HG02642 (cell line): ENCODE measurements around the gene C2CD4A.

ENCODE experiments used
- ATAC-seq: cut with Tn5 transposase; IDR thresholded peaks from one replicate; pipeline ENCODE4 v1.9.1; 2021; ENCODE audit warnings: mild to moderate bottlenecking; ENCODE audit not compliant: unreplicated experiment, poor library complexity

Gene C2CD4A

GRCh38 chr15:62093809-62094208 lies 27.0 kb downstream of the C2CD4A start:
- no peak for ATAC-seq

GRCh38 chr15:62094388-62094787 lies 27.6 kb downstream of the C2CD4A start:
- ATAC-seq = no peak

- ATAC-seq = no peak
Observed at GRCh38 chr15:62099094-62099601, 32.4 kb downstream of the C2CD4A start.

GRCh38 chr15:62103431-62103830 lies 36.7 kb downstream of the C2CD4A start:
- no peak for ATAC-seq

- ATAC-seq = no peak
Observed at GRCh38 chr15:62104401-62104800, 37.6 kb downstream of the C2CD4A start.

GRCh38 chr15:62104846-62105245 lies 38.1 kb downstream of the C2CD4A start:
- no peak for ATAC-seq

- no peak for ATAC-seq
Observed at GRCh38 chr15:62105266-62105665, 38.5 kb downstream of the C2CD4A start.

GRCh38 chr15:62106096-62106495 lies 39.3 kb downstream of the C2CD4A start:
- no peak for ATAC-seq

- no peak for ATAC-seq
Observed at GRCh38 chr15:62107571-62108121, 40.9 kb downstream of the C2CD4A start.

GRCh38 chr15:62108411-62108810 lies 41.6 kb downstream of the C2CD4A start:
- no peak for ATAC-seq

GRCh38 chr15:62109437-62109836 lies 42.7 kb downstream of the C2CD4A start:
- no peak for ATAC-seq

- no peak for ATAC-seq
Observed at GRCh38 chr15:62109982-62110851, 43.4 kb downstream of the C2CD4A start.

GRCh38 chr15:62112081-62112480 lies 45.3 kb downstream of the C2CD4A start:
- ATAC-seq = no peak

GRCh38 chr15:62112616-62113593 lies 46.1 kb downstream of the C2CD4A start:
- no peak for ATAC-seq

- ATAC-seq = no peak
Observed at GRCh38 chr15:62115847-62116246, 49.1 kb downstream of the C2CD4A start.

- ATAC-seq = no peak
Observed at GRCh38 chr15:62118520-62119226, 51.9 kb downstream of the C2CD4A start.

GRCh38 chr15:62119227-62119864 lies 52.6 kb downstream of the C2CD4A start:
- ATAC-seq = no peak

- no peak for ATAC-seq
Observed at GRCh38 chr15:62119874-62120273, 53.1 kb downstream of the C2CD4A start.
